ENCODE data around the gene FEV.
"Not testable (repeated sequence)": the region's sequence is repeated elsewhere in the genome, so short reads cannot be mapped to it uniquely, and the experiment has no call there.

DNA sequence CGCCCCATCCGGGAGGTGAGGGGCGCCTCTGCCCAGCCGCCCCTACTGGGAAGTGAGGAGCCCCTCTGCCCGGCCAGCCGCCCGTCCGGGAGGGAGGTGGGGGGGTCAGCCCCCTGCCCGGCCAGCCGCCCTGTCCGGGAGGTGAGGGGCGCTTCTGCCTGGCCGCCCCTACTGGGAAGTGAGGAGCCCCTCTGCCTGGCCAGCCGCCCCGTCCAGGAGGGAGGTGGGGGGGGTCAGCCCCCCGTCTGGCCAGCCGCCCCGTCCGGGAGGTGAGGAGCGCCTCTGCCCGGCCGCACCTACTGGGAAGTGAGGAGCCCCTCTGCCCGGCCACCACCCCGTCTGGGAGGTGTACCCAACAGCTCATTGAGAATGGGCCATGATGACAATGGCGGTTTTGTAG, 53.2 kb downstream of the FEV start:
- TF ChIP-seq POLR2AphosphoS5, POLR2A, POU2F2 (IDR thresholded peaks at IDR 0.05; ENCODE audit: low read depth, low read length): not testable (repeated sequence)

Data from GM12891 (cell line).